ENCODE results near the gene STRIP2.
"Not testable (repeated sequence)": the region's sequence is repeated elsewhere in the genome, so short reads cannot be mapped to it uniquely, and the experiment has no call there.

The STRIP2 gene

DNA sequence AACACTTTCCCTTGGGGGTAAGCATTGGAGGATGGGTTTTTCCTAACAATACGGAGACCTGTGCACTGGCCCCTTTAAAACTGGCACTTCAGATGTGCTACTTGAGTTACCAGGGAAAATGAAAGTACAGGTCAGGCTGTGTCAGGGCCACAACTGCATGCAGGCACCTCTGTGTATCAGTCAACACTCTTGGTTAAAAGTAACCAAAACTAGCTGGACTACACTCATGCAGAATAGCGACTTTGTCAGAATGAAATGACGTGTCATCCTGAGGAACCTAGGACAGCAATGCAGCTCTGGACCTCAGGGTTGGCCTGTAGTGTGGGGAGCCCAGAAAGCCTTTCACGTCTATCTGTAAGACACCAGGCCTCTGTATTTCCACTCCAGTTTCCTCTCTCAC is 34.3 kb downstream of the STRIP2 start:
- CTCF ChIA-PET: interaction anchor here (0.9 to 8.3 kb wide), 9 partner anchors 12 to 249 kb away, joined by 3 to 120 read pairs (median 12); no protein-coding TSS in a partner anchor
- no peak for DNase-seq (ENCODE audit: extremely low spot score)
- TF ChIP-seq, protein P1, sequence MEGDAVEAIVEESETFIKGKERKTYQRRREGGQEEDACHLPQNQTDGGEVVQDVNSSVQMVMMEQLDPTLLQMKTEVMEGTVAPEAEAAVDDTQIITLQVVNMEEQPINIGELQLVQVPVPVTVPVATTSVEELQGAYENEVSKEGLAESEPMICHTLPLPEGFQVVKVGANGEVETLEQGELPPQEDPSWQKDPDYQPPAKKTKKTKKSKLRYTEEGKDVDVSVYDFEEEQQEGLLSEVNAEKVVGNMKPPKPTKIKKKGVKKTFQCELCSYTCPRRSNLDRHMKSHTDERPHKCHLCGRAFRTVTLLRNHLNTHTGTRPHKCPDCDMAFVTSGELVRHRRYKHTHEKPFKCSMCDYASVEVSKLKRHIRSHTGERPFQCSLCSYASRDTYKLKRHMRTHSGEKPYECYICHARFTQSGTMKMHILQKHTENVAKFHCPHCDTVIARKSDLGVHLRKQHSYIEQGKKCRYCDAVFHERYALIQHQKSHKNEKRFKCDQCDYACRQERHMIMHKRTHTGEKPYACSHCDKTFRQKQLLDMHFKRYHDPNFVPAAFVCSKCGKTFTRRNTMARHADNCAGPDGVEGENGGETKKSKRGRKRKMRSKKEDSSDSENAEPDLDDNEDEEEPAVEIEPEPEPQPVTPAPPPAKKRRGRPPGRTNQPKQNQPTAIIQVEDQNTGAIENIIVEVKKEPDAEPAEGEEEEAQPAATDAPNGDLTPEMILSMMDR (IDR thresholded peaks at IDR 0.05; ENCODE audit: control extremely low read depth, extremely low read depth, low read depth, missing control alignments): no peak
- POLR2A ChIA-PET: interaction anchor here (0.8 kb wide), 1 partner anchor 100 kb away, joined by 3 read pairs; no protein-coding TSS in a partner anchor

DNA sequence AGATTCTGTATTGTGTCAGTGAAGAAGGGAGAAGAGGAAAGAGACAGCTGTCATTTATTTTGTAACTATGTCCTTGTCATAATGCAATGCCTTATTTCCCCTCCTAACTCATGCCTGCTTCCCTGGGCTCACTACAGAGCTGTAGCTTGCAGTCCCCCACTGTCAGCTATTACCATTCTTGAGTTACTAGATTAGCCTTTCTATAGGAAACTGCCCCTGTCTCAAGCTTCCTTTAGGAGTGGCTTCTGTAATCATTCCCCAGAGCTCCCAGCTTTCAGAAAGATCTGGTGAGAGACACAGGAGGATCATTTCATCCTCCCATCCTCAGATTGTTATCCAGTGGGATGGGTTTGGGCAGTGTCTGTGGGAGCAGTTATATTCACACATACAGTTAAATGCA is 35.7 kb downstream of the STRIP2 start:
- TF ChIP-seq, protein P1 (IDR thresholded peaks at IDR 0.05; ENCODE audit: control extremely low read depth, extremely low read depth, low read depth, missing control alignments): no peak

DNA sequence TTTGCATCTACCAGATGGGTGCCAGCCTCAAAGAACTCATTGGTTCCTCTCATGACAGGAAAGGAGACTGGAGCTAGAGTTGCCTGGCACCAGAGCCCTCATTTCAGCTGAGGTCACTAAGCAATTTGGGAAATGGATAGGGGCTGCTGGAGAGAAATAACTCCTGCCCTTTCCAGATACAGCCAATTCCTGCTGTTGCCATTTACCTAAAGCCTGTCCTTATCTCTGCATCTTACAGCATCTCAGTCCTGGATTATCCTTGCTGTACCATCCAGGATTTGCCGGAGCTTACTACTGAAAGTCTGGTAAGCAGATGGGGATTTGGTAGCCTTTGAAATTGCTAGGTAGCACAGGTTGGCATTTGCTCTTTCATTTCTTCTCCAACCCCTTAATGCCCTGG is 36.2 kb downstream of the STRIP2 start:
- ChIA-PET POLR2A (no interaction called here), CTCF (interaction anchor here (1.3 to 8.3 kb wide), 10 partner anchors 17 to 251 kb away, joined by 4 to 120 read pairs (median 8); partner anchors contain the start of gene STRIP2)
- DNase-seq (ENCODE audit: extremely low spot score): no peak
- TF ChIP-seq, protein P1 (IDR thresholded peaks at IDR 0.05; ENCODE audit: control extremely low read depth, extremely low read depth, low read depth, missing control alignments): no peak

More for the DNA sequence above, 35.7 kb downstream of the STRIP2 start:
- POLR2A ChIA-PET: no interaction called here
- DNase-seq (ENCODE audit: extremely low spot score): no peak
- CTCF ChIA-PET: interaction anchor here (1.3 to 8.3 kb wide), 9 partner anchors 11 to 250 kb away, joined by 4 to 120 read pairs (median 12); partner anchors contain the start of gene STRIP2

DNA sequence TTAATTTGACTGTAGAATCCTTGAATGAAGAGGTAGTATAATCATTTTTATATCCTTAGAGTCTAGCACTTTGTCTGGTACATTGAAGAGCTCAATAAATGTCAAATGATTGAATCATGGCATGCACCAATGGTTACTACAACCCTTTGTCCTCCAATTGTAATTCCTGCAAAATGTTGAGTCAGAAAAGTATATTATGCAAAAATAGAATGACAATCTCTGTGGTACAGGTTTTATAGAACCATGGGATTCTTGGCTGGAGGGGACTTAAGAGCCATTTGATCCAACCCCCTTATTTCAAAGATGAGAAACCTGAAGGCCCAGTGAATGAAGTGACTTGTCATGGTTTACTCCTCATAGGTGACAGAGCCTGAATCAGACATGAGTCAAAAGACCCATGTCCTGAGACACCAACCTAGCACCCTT is 37.2 kb downstream of the STRIP2 start:
- DNase-seq (ENCODE audit: extremely low spot score): no peak
- ChIA-PET POLR2A (no interaction called here), CTCF (interaction anchor here (0.7 to 8.3 kb wide), 25 partner anchors 9 to 562 kb away, joined by 3 to 120 read pairs (median 5); partner anchors contain the start of gene STRIP2)
- TF ChIP-seq, protein P1 (IDR thresholded peaks at IDR 0.05; ENCODE audit: control extremely low read depth, extremely low read depth, low read depth, missing control alignments): no peak

DNA sequence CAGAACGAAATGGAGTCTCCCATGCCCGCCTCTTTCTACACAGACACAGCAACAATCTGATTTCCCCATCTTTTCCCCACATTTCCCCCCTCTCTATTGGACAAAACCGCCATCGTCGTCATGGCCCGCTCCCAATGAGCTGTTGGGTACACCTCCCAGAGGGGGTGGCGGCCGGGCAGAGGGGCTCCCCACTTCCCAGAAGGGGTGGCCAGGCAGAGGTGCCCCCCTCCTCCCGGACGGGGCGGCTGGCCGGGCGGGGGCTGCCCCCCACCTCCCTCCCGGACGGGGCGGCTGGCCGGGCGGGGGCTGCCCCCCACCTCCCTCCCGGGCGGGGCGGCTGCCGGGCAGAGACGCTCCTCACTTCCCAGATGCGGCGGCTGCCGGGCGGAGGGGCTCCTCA is 41.7 kb downstream of the STRIP2 start:
- POLR2A ChIA-PET; DNase-seq (ENCODE audit: extremely low spot score); CTCF ChIA-PET: not testable (repeated sequence)

DNA sequence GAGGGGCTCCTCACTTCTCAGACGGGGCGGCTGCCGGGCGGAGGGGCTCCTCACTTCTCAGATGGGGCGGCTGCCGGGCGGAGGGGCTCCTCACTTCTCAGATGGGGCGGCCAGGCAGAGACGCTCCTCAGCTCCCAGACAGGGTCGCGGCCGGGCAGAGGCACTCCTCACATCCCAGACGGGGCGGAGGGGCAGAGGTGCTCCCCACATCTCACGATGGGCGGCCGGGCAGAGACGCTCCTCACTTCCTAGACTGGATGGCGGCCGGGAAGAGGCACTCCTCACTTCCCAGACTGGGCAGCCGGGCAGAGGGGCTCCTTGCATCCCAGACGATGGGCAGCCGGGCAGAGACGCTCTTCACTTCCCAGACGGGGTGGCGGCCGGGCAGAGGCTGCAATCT is 42.2 kb downstream of the STRIP2 start:
- POLR2A ChIA-PET; CTCF ChIA-PET; DNase-seq (ENCODE audit: extremely low spot score): not testable (repeated sequence)

DNA sequence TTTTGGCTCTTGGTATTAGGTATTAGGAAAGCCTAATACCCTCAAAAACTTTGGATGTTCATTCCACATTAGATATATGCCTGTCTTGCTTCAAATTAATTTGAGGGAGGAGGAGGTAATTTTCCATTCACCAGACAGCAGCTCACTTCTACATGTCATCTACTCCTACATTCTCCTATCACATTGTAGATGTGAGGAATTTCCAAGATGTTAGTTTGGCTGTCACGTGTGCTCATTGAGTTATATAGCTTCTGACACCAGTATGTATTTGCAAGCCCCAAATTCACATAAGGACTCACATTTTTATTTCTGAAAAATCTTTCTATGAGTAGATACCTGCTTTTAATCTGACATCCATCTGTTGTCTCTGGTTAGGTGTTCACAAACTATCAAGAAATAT is 45.6 kb downstream of the STRIP2 start:
- CTCF ChIA-PET: interaction anchor here (1.0 to 4.0 kb wide), 4 partner anchors 11 to 91 kb away, joined by 3 to 12 read pairs (median 8); no protein-coding TSS in a partner anchor
- TF ChIP-seq, protein P1 (IDR thresholded peaks at IDR 0.05; ENCODE audit: control extremely low read depth, extremely low read depth, low read depth, missing control alignments): no peak
- no peak for DNase-seq (ENCODE audit: extremely low spot score)
- POLR2A ChIA-PET: no interaction called here

All from GM10248 (cell line).